Stimulated activated effector memory CD8-positive, alpha-beta T cell treated with anti-CD3 and anti-CD28 coated beads, Interleukin-12 subunit alpha, Interleukin-12 subunit beta, amount 100 ng/mL, for 72 hours (primary cell): Measurements from ENCODE around the gene SNAPC2.
A peak's percentile ranks its signal among the peaks of the same experiment; 100 is the strongest.
"Not testable (repeated sequence)": the region's sequence is repeated elsewhere in the genome, so short reads cannot be mapped to it uniquely, and the experiment has no call there.

ENCODE experiments used
- ATAC-seq: fragments of 150-1000 bp; cut with Tn5 transposase; 2 replicates; pipeline ENCODE4 v1.10.0; 2021
- DNase-seq, 2 donors: peaks; one replicate each; pipeline ENCODE4 v3.0.0; 2021 to 2022; ENCODE audit warnings: low spot score in 2 of 2
- H3K27ac Mint-ChIP-seq: one replicate; pipeline ENCODE4 v1.8.0; 2022; ENCODE audit warnings: mild to moderate bottlenecking, mixed read lengths
- H3K36me3 Mint-ChIP-seq: one replicate; pipeline ENCODE4 v1.8.0; 2022; ENCODE audit warnings: mild to moderate bottlenecking, mixed read lengths
- H3K4me1 Mint-ChIP-seq: one replicate; pipeline ENCODE4 v1.8.0; 2022; ENCODE audit warnings: mixed read lengths
- H3K4me3 Mint-ChIP-seq: one replicate; pipeline ENCODE4 v1.8.0; 2022; ENCODE audit warnings: mild to moderate bottlenecking, mixed read lengths
- H3K9me3 Mint-ChIP-seq: one replicate; pipeline ENCODE4 v1.8.0; 2022; ENCODE audit warnings: mixed read lengths

SNAPC2 gene

GRCh38 chr19:7944177-7944761 lies 24.1 kb downstream of the SNAPC2 start:
- H3K36me3 Mint-ChIP-seq = peaks cover 51% of the 10 kb centered on the region
- H3K4me3 Mint-ChIP-seq = peak overlapping the region; percentile 95
- H3K4me1 Mint-ChIP-seq = peaks cover 42% of the 10 kb centered on the region
- ATAC-seq (peak; percentile 73), DNase-seq (peak; percentile 84 to 93)
- H3K27ac Mint-ChIP-seq = peak overlapping the region; percentile 98
- H3K9me3 Mint-ChIP-seq = no peaks in the 10 kb centered on the region

DNA sequence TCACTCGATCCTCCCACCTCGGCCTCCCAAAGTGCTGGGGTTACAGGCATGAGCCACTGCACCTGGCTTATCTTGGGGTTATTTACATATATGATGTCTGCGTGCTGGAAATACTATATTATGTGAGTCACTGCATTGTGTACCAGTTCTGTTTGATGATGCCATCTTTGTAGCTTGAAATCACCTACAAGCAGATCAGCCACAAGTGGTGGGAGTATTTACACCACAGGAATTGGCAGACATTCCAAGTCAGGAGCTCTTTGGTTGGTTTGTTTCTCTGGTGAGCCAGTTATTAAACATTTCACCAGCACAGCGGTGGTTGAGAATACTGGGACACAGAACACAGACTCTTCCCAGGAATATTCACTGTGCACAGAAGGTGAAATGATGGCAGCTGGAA lies 27.8 kb downstream of the SNAPC2 start:
- H3K36me3 Mint-ChIP-seq = peaks cover 26% of the 10 kb centered on the region
- no peaks in the 10 kb centered on the region for H3K9me3 Mint-ChIP-seq
- H3K4me3 Mint-ChIP-seq = no peak overlapping the region
- DNase-seq = no peak
- H3K4me1 Mint-ChIP-seq = peaks cover 22% of the 10 kb centered on the region
- ATAC-seq = no peak
- H3K27ac Mint-ChIP-seq = no peak overlapping the region

DNA sequence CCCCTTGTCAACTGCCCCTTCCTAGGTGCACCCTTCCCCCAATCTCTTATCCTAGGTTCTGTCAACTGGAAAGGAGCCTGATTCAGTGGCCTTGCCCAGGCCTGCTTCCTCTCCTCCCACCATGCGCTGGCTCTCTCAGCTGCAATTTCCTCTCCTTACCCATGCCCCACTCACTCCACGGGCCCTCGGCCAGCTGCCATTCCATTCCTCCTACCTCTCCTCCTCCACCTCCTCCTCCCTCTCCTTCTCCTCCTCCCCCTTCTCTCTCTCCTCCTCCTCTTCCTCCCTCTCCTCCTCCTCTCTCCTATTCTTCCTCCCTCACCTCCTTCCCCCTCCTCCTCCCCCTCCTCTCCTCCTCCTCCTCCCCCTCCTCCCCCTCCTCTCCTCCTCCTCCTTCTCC lies 32.9 kb downstream of the SNAPC2 start:
- DNase-seq (no peak), ATAC-seq (no peak)
- Mint-ChIP-seq H3K4me3 (no peak overlapping the region), H3K9me3 (no peaks in the 10 kb centered on the region), H3K36me3 (peaks cover 30% of the 10 kb centered on the region), H3K4me1 (peaks cover 6% of the 10 kb centered on the region), H3K27ac (no peak overlapping the region)

- H3K9me3 Mint-ChIP-seq = no peaks in the 10 kb centered on the region
- peaks cover 6% of the 10 kb centered on the region for H3K4me1 Mint-ChIP-seq
- ATAC-seq = no peak
- peaks cover 31% of the 10 kb centered on the region for H3K36me3 Mint-ChIP-seq
- no peak for DNase-seq
- no peak overlapping the region for H3K4me3 Mint-ChIP-seq
- no peak overlapping the region for H3K27ac Mint-ChIP-seq
Measured at GRCh38 chr19:7953576-7953975, 33.4 kb downstream of the SNAPC2 start.

- Mint-ChIP-seq H3K4me3 (no peak overlapping the region), H3K4me1 (peaks cover 6% of the 10 kb centered on the region), H3K27ac (peak overlapping the region; percentile 87), H3K36me3 (peaks cover 45% of the 10 kb centered on the region), H3K9me3 (no peaks in the 10 kb centered on the region)
- ATAC-seq (no peak), DNase-seq (no peak)
Measured at GRCh38 chr19:7955696-7956095, 35.6 kb downstream of the SNAPC2 start.

- Mint-ChIP-seq H3K9me3 (no peaks in the 10 kb centered on the region), H3K36me3 (peaks cover 68% of the 10 kb centered on the region), H3K27ac (no peak overlapping the region), H3K4me1 (peaks cover 6% of the 10 kb centered on the region), H3K4me3 (no peak overlapping the region)
- ATAC-seq = no peak
- no peak for DNase-seq
Measured at GRCh38 chr19:7959211-7959610, 39.1 kb downstream of the SNAPC2 start.

DNA sequence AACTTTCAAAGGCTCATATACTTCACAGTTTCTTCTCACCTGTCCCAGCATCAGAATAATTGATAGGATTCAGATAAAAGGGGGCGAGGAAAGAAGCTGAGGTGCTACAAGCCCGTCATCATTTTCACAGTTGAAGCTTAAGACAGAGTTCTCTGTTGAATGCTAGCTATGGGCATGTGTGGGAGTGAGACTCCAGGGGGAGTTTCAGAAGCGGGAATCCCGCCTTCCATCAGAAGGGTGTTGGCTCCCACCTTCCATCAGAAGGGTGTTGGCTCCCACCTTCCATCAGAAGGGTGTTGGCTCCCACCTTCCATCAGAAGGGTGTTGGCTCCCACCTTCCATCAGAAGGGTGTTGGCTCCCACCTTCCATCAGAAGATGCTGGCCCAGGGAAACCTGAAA lies 40.9 kb downstream of the SNAPC2 start:
- not testable (repeated sequence) for ATAC-seq, H3K9me3 Mint-ChIP-seq, H3K4me3 Mint-ChIP-seq, DNase-seq, H3K27ac Mint-ChIP-seq, H3K4me1 Mint-ChIP-seq
- H3K36me3 Mint-ChIP-seq = peaks cover 80% of the 10 kb centered on the region

DNA sequence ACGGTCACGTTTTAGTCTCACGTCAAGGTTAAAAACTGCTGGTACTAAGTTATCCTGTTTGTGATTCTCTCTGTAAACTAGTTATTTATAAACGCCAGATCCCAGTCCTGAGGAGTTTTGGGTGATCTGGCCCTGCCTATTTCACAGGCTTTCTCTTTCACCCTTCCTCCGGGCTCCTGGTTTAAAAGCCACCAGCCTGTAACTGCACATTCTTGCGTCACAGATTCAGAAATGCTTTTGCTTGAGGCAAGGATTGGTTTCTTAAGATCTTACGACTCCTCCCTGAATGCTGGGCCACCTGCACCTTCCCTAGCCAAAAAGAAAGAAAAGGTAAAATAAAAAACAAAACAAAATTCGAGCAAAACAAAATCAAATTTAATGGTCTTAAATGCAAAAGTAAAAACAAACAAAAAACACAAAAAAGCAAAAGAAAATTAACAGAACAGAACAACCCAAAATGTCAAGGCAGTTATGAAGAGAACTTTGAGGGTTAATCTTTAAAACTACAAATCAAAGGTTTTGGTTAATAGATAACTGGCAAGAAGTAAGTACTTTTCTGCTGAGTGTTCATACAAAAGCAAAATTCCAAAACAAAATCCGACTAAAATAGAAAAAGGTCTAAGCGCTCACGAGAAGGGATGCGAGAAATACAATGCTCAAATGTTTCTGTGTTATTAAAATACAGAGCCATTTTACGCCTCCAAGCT lies 41.9 kb downstream of the SNAPC2 start:
- H3K9me3 Mint-ChIP-seq = no peaks in the 10 kb centered on the region
- H3K36me3 Mint-ChIP-seq = peaks cover 82% of the 10 kb centered on the region
- H3K27ac Mint-ChIP-seq = no peak overlapping the region
- ATAC-seq = no peak
- H3K4me1 Mint-ChIP-seq = peaks cover 3% of the 10 kb centered on the region
- no peak overlapping the region for H3K4me3 Mint-ChIP-seq
- no peak for DNase-seq

DNA sequence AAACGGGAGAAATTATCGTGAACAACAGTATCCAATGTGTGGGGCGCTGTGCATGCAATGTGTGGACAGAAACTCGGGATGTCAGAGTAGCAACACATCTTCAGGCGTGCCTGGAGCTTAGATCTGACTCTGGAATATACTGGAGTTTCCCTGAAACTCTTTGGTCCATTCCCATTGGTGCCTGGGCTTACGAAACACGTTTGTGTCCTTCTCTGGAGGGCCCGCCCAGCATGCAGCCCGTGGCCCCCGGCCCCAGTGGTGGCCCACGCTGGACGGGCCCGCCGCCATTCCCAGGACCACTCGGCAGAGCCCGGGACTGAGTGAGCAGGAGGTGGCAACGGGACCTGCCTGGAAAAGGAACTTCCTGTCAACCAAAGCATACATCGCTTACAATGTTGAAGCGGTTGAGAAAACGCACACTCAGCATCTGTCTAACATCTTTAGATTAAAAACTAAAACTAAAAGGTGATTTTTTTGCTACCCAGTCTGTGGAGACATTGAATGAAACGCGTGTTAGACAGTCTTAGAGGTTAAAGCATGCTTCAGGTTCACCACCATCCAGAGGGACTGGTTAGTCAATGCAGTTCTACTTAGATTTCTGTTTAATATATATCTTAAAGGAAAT lies 42.6 kb downstream of the SNAPC2 start:
- Mint-ChIP-seq H3K27ac (no peak overlapping the region), H3K4me1 (no peaks in the 10 kb centered on the region), H3K9me3 (no peaks in the 10 kb centered on the region), H3K4me3 (no peak overlapping the region), H3K36me3 (peaks cover 87% of the 10 kb centered on the region)
- ATAC-seq (no peak), DNase-seq (no peak)

DNA sequence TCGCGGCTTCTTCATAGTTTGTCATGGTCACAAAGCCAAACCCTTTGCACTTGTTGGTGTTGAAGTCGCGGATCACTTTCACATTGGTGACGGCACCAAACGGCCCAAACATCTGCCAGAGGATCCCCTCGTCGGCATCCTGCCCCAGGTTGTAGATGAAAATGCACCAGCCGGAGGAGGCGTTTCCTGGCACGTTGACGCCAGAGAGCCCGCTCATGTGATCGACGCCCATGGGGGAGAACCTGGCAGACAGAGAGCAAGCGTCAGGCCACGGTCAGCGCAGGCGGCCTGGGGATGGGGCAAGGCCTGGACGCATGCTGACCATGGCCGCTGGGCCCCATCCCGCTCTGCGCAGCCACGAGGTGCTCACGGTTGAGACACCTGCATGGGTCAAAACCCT lies 43.4 kb downstream of the SNAPC2 start:
- H3K4me3 Mint-ChIP-seq = no peak overlapping the region
- peaks cover 5% of the 10 kb centered on the region for H3K4me1 Mint-ChIP-seq
- no peak for DNase-seq
- no peak overlapping the region for H3K27ac Mint-ChIP-seq
- no peak for ATAC-seq
- no peaks in the 10 kb centered on the region for H3K9me3 Mint-ChIP-seq
- H3K36me3 Mint-ChIP-seq = peaks cover 91% of the 10 kb centered on the region

GRCh38 chr19:7965259-7965841 lies 45.2 kb downstream of the SNAPC2 start:
- H3K9me3 Mint-ChIP-seq = no peaks in the 10 kb centered on the region
- DNase-seq (no peak), ATAC-seq (no peak)
- peak overlapping the region; percentile 63 for H3K27ac Mint-ChIP-seq
- no peak overlapping the region for H3K4me3 Mint-ChIP-seq
- H3K4me1 Mint-ChIP-seq = peaks cover 7% of the 10 kb centered on the region
- peaks cover 94% of the 10 kb centered on the region for H3K36me3 Mint-ChIP-seq

DNA sequence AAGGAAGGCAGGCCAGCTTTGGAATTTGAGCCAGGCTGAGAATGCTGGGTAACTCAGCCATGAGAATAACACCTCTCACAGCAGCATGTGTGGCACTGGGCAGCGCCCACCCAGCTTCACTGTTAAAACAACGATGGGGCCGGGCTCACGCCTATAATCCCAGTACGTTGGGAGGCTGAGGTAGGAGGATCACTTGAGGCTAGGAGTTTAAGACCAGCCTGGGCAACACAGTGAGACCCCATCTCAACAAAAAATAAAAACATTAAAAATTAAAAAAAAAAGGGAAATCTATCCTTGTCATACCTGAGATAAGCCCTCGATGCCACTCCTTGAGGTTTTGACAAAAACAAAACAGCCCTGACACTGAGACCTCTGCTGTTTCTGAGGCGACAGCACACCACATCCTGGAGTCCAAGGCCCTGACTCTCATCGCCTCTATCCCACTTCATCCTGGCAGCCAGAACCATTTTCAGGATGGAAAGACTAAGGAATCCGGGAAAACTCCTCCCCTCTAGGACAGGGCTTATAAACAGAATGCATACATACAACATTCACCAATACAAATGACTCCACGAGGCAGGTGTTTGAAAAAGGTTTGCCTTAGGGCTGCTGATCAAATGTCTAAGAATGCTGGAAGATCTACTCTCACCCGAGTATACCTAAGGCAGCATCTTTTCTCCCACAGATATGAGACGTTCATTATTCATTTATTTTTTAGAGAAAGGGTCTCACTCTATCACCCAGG lies 46.0 kb downstream of the SNAPC2 start:
- ATAC-seq (no peak), DNase-seq (no peak)
- Mint-ChIP-seq H3K36me3 (peaks cover 96% of the 10 kb centered on the region), H3K4me1 (peaks cover 7% of the 10 kb centered on the region), H3K9me3 (no peaks in the 10 kb centered on the region), H3K27ac (peak overlapping the region; percentile 63), H3K4me3 (no peak overlapping the region)

DNA sequence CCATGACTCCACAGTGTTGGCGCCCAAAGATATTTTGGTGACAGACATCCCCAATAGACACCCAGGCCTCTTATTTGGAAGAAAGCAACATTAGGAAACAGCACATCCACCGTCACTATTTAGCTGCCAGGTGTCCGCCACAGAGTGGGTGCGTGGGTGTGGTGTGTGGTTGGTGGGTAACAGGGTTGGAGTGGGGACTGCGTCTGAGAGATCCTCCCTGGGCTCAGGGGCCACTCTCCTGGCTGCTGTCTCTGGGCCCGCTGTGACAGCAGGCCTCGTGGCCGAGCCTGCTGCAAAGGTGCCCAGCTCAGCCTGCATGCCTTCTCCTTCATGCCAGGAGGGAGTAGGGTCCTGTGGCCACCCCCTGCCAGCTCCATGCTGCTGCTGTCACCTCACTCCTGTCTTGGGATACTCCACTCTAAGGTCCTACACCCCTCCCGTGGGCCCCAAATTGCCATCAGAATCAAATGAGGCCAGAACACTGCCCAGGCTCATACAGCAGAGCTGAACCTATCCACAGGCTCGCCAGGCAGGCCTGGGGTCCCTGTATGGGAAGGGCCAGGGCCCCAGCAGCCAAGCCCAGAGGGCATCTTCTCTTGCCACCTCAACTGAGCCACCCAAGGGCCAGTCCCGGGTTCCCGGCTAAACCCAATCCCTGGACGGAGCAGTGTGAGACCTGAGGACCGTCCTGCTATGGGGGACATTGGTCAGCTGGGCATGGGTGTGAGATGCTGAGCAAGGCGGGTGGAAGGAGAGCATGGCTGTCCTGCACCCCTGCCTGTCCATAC lies 48.1 kb downstream of the SNAPC2 start:
- H3K4me1 Mint-ChIP-seq = peaks cover 7% of the 10 kb centered on the region
- H3K36me3 Mint-ChIP-seq = peaks cover 93% of the 10 kb centered on the region
- no peak overlapping the region for H3K4me3 Mint-ChIP-seq
- ATAC-seq (no peak), DNase-seq (no peak)
- peak overlapping the region; percentile 26 for H3K27ac Mint-ChIP-seq
- H3K9me3 Mint-ChIP-seq = no peaks in the 10 kb centered on the region

- no peak overlapping the region for H3K4me3 Mint-ChIP-seq
- H3K9me3 Mint-ChIP-seq = no peaks in the 10 kb centered on the region
- DNase-seq = no peak
- no peak for ATAC-seq
- H3K36me3 Mint-ChIP-seq = peaks cover 93% of the 10 kb centered on the region
- H3K4me1 Mint-ChIP-seq = peaks cover 7% of the 10 kb centered on the region
- peak overlapping the region; percentile 26 for H3K27ac Mint-ChIP-seq
Measured at GRCh38 chr19:7968796-7969554, 48.8 kb downstream of the SNAPC2 start.
